ENCODE data around the gene CROCC2. TPM values are rescaled to one million over a fixed set of nuclear protein-coding genes. Genes with fewer than 3 reads are reported as not detected.
A peak's percentile ranks its signal among the peaks of the same experiment; 100 is the strongest.

The CROCC2 gene
- total and polyA plus RNA-seq, 2 of the 13 experiments (the other 11 are each of a cell fraction or from before 2014, with no cell fraction given), result not detected

GRCh38 chr2:240873805-240874714 is 32.1 kb upstream of the CROCC2 start (continued):
- TF ChIP-seq, protein P1, sequence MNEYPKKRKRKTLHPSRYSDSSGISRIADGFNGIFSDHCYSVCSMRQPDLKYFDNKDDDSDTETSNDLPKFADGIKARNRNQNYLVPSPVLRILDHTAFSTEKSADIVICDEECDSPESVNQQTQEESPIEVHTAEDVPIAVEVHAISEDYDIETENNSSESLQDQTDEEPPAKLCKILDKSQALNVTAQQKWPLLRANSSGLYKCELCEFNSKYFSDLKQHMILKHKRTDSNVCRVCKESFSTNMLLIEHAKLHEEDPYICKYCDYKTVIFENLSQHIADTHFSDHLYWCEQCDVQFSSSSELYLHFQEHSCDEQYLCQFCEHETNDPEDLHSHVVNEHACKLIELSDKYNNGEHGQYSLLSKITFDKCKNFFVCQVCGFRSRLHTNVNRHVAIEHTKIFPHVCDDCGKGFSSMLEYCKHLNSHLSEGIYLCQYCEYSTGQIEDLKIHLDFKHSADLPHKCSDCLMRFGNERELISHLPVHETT (CRISPR knock-in tag; conservative IDR thresholded peaks at IDR 0.05), result no peak; the same call in 1 of the 2 replicates
- TF ChIP-seq, protein P2, sequence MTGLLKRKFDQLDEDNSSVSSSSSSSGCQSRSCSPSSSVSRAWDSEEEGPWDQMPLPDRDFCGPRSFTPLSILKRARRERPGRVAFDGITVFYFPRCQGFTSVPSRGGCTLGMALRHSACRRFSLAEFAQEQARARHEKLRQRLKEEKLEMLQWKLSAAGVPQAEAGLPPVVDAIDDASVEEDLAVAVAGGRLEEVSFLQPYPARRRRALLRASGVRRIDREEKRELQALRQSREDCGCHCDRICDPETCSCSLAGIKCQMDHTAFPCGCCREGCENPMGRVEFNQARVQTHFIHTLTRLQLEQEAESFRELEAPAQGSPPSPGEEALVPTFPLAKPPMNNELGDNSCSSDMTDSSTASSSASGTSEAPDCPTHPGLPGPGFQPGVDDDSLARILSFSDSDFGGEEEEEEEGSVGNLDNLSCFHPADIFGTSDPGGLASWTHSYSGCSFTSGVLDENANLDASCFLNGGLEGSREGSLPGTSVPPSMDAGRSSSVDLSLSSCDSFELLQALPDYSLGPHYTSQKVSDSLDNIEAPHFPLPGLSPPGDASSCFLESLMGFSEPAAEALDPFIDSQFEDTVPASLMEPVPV (CRISPR knock-in tag; IDR thresholded peaks at IDR 0.05), result no peak
- TF ChIP-seq ZNF574 (CRISPR knock-in tag; IDR thresholded peaks at IDR 0.05) (peak; percentile 83), NCOR1 (IDR thresholded peaks at IDR 0.05; ENCODE audit: borderline replicate concordance, low read length) (peak; percentile 88; the same call in 1 of the 2 replicates), HBP1 (CRISPR knock-in tag; IDR thresholded peaks at IDR 0.05; ENCODE audit: low read depth) (peak; percentile 65; the same call in 1 of the 2 replicates), ZNF563 (CRISPR knock-in tag; IDR thresholded peaks at IDR 0.05) (peak; percentile 93; the same call in 1 of the 2 replicates), CEBPZ (IDR thresholded peaks at IDR 0.05; ENCODE audit: low read length) (no peak), ZSCAN22 (CRISPR knock-in tag; IDR thresholded peaks at IDR 0.05) (peak; percentile 43; the same call in 1 of the 2 replicates), ZNF383 (CRISPR knock-in tag; IDR thresholded peaks at IDR 0.05; ENCODE audit: borderline replicate concordance) (no peak), FOXK2 (IDR thresholded peaks at IDR 0.05) (no peak), TSC22D2 (CRISPR knock-in tag; IDR thresholded peaks at IDR 0.05; ENCODE audit: borderline replicate concordance) (peak; percentile 37; the same call in 1 of the 2 replicates), MEIS2 (CRISPR knock-in tag; IDR thresholded peaks at IDR 0.05) (peak; percentile 86), MBNL3 (CRISPR knock-in tag; conservative IDR thresholded peaks at IDR 0.05) (no peak), ZNF747 (CRISPR knock-in tag; IDR thresholded peaks at IDR 0.05; ENCODE audit: borderline replicate concordance) (peak; percentile 91; the same call in 1 of the 2 replicates), ATF7 (IDR thresholded peaks at IDR 0.05) (no peak), ATF7 (CRISPR knock-in tag; IDR thresholded peaks at IDR 0.05) (peak; percentile 76; the same call in 1 of the 2 replicates), CEBPG (CRISPR knock-in tag; IDR thresholded peaks at IDR 0.05) (peak; percentile 58), ARNT (IDR thresholded peaks at IDR 0.05) (no peak)

All from HepG2 (cell line).